ENCODE data around the gene CLBA1. TPM values are rescaled to one million over a fixed set of nuclear protein-coding genes. Genes with fewer than 3 reads are reported as not detected.
A peak's percentile ranks its signal among the peaks of the same experiment; 100 is the strongest.
"Not testable (repeated sequence)": the region's sequence is repeated elsewhere in the genome, so short reads cannot be mapped to it uniquely, and the experiment has no call there.

Gene CLBA1
- total RNA-seq, 1 experiment from 2014 or later, result 19.2 TPM

DNA sequence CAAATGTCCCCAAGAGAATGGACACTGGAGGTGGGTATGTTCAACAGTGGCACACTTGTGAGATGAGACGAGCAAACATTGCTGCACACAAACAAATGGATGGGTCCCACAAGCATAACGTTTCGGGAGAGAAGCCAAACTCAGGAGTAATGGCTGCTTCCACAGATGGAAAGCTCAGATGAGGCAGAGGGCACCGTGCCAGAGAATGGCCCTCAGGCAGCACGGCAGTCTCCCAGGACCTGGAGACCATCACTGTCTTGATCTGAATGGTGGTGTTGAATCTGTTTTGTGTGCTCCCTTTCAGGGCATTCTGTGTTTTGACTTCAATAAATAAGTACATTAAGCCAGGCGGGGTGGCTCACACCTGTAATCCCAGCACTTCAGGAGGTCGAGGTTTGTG lies 43.8 kb downstream of the CLBA1 start:
- H3K9me3 ChIP-seq (ENCODE audit: low read length), result no peaks in the 10 kb centered on the region
- ATAC-seq, result no peak
- TF ChIP-seq, protein P1, sequence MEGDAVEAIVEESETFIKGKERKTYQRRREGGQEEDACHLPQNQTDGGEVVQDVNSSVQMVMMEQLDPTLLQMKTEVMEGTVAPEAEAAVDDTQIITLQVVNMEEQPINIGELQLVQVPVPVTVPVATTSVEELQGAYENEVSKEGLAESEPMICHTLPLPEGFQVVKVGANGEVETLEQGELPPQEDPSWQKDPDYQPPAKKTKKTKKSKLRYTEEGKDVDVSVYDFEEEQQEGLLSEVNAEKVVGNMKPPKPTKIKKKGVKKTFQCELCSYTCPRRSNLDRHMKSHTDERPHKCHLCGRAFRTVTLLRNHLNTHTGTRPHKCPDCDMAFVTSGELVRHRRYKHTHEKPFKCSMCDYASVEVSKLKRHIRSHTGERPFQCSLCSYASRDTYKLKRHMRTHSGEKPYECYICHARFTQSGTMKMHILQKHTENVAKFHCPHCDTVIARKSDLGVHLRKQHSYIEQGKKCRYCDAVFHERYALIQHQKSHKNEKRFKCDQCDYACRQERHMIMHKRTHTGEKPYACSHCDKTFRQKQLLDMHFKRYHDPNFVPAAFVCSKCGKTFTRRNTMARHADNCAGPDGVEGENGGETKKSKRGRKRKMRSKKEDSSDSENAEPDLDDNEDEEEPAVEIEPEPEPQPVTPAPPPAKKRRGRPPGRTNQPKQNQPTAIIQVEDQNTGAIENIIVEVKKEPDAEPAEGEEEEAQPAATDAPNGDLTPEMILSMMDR (conservative IDR thresholded peaks at IDR 0.05; ENCODE audit: low read depth, low read length), result no peak
- TF ChIP-seq EZH2 (IDR thresholded peaks at IDR 0.05; ENCODE audit: low read length, unreplicated experiment), result no peak
- TF ChIP-seq EZH2phosphoT487 (IDR thresholded peaks at IDR 0.05; ENCODE audit: borderline replicate concordance, low read length), result no peak
- no peaks in the 10 kb centered on the region for H3K27me3 ChIP-seq (ENCODE audit: low read length)
- H3K4me2 ChIP-seq (ENCODE audit: low read length), result no peak overlapping the region
- H3K4me1 ChIP-seq (ENCODE audit: insufficient read depth, low read length), result peaks cover 43% of the 10 kb centered on the region
- H3K79me2 ChIP-seq (ENCODE audit: low read length), result peaks cover 6% of the 10 kb centered on the region; the same call in 1 of the 2 replicates
- CTCF ChIA-PET, result interaction anchor here (0.5 kb wide), 1 partner anchor 28 kb away, joined by 3 read pairs; no protein-coding TSS in a partner anchor
- H3K27ac ChIP-seq (ENCODE audit: low read length), result no peak overlapping the region
- POLR2A ChIA-PET (ENCODE audit: unreplicated experiment), result no interaction called here
- no peak overlapping the region for H2AFZ ChIP-seq (ENCODE audit: low read length)
- intact Hi-C loops (cut with micrococcal nuclease), result no loop called here
- no peaks in the 10 kb centered on the region for H3K9me2 ChIP-seq (replicated peaks; ENCODE audit: low read length)
- H3K9ac ChIP-seq (ENCODE audit: low read length), result no peak overlapping the region
- BruUV-seq (replicated peaks), result no TSS peak
- H3K4me3 ChIP-seq (ENCODE audit: low read length), result no peak overlapping the region
- H4K20me1 ChIP-seq (ENCODE audit: low read length), result no peaks in the 10 kb centered on the region
- H3F3A ChIP-seq (ENCODE audit: low read length, unreplicated experiment), result peaks cover 27% of the 10 kb centered on the region
- DNase-seq, result no peak
- no peaks in the 10 kb centered on the region for H3K36me3 ChIP-seq (ENCODE audit: low read depth, low read length)

DNA sequence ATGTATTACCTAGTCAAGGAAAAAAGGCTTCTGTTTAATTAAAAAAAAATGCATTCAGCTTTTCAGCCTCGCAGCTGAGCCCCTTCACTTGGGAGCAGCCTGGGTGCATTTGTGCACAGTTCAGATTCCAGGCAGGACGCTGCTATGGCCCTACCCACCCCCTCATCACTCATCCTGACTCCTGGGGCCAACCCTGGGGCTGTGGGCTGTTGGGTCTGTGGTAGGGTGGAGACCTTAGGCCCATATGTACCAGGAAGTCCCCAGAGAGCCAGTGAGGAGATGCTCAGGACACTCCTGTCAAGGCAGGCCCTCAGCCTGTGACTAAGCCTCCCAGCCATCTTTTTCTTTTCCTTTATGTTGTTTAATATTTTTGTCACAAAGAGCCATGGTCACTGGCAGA lies 44.6 kb downstream of the CLBA1 start:
- no peak for TF ChIP-seq EZH2phosphoT487 (IDR thresholded peaks at IDR 0.05; ENCODE audit: borderline replicate concordance, low read length)
- no peak for TF ChIP-seq EZH2 (IDR thresholded peaks at IDR 0.05; ENCODE audit: low read length, unreplicated experiment)
- TF ChIP-seq, protein P1 (conservative IDR thresholded peaks at IDR 0.05; ENCODE audit: low read depth, low read length), result no peak
- ChIA-PET CTCF (no interaction called here), POLR2A (ENCODE audit: unreplicated experiment) (no interaction called here)
- Histone ChIP-seq H3K79me2 (ENCODE audit: low read length) (peaks cover 6% of the 10 kb centered on the region; the same call in 1 of the 2 replicates), H2AFZ (ENCODE audit: low read length) (no peak overlapping the region), H3K4me1 (ENCODE audit: insufficient read depth, low read length) (peaks cover 39% of the 10 kb centered on the region), H3F3A (ENCODE audit: low read length, unreplicated experiment) (peaks cover 26% of the 10 kb centered on the region), H3K9ac (ENCODE audit: low read length) (no peak overlapping the region), H3K9me2 (replicated peaks; ENCODE audit: low read length) (no peaks in the 10 kb centered on the region), H4K20me1 (ENCODE audit: low read length) (no peaks in the 10 kb centered on the region), H3K36me3 (ENCODE audit: low read depth, low read length) (no peaks in the 10 kb centered on the region), H3K4me3 (ENCODE audit: low read length) (no peak overlapping the region), H3K9me3 (ENCODE audit: low read length) (no peaks in the 10 kb centered on the region), H3K27me3 (ENCODE audit: low read length) (no peaks in the 10 kb centered on the region), H3K4me2 (ENCODE audit: low read length) (no peak overlapping the region), H3K27ac (ENCODE audit: low read length) (no peak overlapping the region)
- no peak for ATAC-seq
- no peak for DNase-seq
- BruUV-seq (replicated peaks), result no TSS peak
- intact Hi-C loops (cut with micrococcal nuclease), result no loop called here

DNA sequence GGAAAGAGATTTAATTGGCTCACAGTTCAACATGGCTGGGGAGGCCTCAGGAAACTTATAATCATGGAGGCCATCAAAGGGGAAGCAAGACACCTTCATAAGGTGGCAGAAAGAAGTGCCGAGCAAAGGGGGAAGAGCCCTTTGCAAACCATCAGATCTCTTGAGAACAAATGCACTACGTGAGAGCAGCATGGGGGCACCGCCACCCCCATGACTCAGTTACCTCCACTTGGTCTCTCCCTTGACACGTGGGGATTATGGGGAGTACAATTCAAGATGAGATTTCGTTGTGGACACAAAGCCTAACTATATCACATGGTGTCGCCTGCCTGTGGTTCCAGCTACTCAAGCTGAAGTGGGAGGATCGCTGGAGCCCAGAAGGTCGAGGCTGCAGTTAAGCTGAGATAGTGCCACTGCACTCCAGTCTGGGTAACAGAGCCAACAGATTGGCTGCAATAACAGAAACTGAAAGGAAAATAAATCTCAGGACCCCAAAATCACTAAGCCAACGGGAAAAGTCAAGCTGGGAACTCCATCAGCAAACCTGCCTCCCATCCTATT lies 45.3 kb downstream of the CLBA1 start:
- H3K27ac ChIP-seq (ENCODE audit: low read length), result no peak overlapping the region
- H3K79me2 ChIP-seq (ENCODE audit: low read length), result peaks cover 6% of the 10 kb centered on the region; the same call in 1 of the 2 replicates
- no peak overlapping the region for H3K4me2 ChIP-seq (ENCODE audit: low read length)
- H3K36me3 ChIP-seq (ENCODE audit: low read depth, low read length), result no peaks in the 10 kb centered on the region
- H3K27me3 ChIP-seq (ENCODE audit: low read length), result no peaks in the 10 kb centered on the region
- TF ChIP-seq EZH2 (IDR thresholded peaks at IDR 0.05; ENCODE audit: low read length, unreplicated experiment), result no peak
- TF ChIP-seq, protein P1 (conservative IDR thresholded peaks at IDR 0.05; ENCODE audit: low read depth, low read length), result no peak
- no peak for TF ChIP-seq EZH2phosphoT487 (IDR thresholded peaks at IDR 0.05; ENCODE audit: borderline replicate concordance, low read length)
- POLR2A ChIA-PET (ENCODE audit: unreplicated experiment), result no interaction called here
- DNase-seq, result no peak
- H3K9ac ChIP-seq (ENCODE audit: low read length), result no peak overlapping the region
- H3K4me1 ChIP-seq (ENCODE audit: insufficient read depth, low read length), result peaks cover 32% of the 10 kb centered on the region
- no peak overlapping the region for H2AFZ ChIP-seq (ENCODE audit: low read length)
- CTCF ChIA-PET, result no interaction called here
- H3K9me2 ChIP-seq (replicated peaks; ENCODE audit: low read length), result no peaks in the 10 kb centered on the region
- no peak overlapping the region for H3K4me3 ChIP-seq (ENCODE audit: low read length)
- H3F3A ChIP-seq (ENCODE audit: low read length, unreplicated experiment), result peaks cover 19% of the 10 kb centered on the region
- BruUV-seq (replicated peaks), result no TSS peak
- intact Hi-C loops (cut with micrococcal nuclease), result no loop called here
- ATAC-seq, result no peak
- H4K20me1 ChIP-seq (ENCODE audit: low read length), result no peaks in the 10 kb centered on the region
- H3K9me3 ChIP-seq (ENCODE audit: low read length), result no peaks in the 10 kb centered on the region

DNA sequence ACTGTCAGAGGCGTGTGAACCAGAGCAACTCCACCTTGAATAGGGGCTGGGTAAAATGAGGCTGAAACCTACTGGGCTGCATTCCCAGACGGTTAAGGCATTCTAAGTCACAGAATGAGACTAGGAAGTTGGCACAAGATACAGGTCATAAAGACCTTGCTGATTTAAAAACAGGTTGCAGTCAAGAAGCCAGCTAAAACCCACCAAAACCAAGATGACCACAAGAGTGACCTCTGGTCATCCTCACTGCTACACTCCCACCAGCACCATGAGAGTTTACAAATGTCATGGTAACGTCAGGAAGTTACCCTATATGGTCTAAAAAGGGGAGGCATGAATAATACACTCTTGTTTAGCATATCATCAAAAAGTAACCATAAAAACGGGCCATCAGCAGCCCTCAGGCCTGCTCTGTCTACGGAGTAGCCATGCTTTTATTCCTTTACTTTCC lies 46.9 kb downstream of the CLBA1 start:
- Histone ChIP-seq H2AFZ (ENCODE audit: low read length) (peak overlapping the region; percentile 33; the same call in 1 of the 2 replicates), H3K4me2 (ENCODE audit: low read length) (peak overlapping the region; percentile 43; the same call in 1 of the 2 replicates), H3K9ac (ENCODE audit: low read length) (peak overlapping the region; percentile 49; the same call in 1 of the 2 replicates), H3K4me1 (ENCODE audit: insufficient read depth, low read length) (peaks cover 18% of the 10 kb centered on the region), H3F3A (ENCODE audit: low read length, unreplicated experiment) (peaks cover 11% of the 10 kb centered on the region), H3K27ac (ENCODE audit: low read length) (peak overlapping the region; percentile 86)
- H3K4me3 ChIP-seq (ENCODE audit: low read length); intact Hi-C loops (cut with micrococcal nuclease); H3K9me3 ChIP-seq (ENCODE audit: low read length); BruUV-seq (replicated peaks); H3K36me3 ChIP-seq (ENCODE audit: low read depth, low read length); H3K79me2 ChIP-seq (ENCODE audit: low read length); H4K20me1 ChIP-seq (ENCODE audit: low read length); ATAC-seq; H3K27me3 ChIP-seq (ENCODE audit: low read length); H3K9me2 ChIP-seq (replicated peaks; ENCODE audit: low read length); CTCF ChIA-PET: not testable (repeated sequence)
- POLR2A ChIA-PET (ENCODE audit: unreplicated experiment), result interaction anchor here (0.6 kb wide), 1 partner anchor 76 kb away, joined by 4 read pairs; no protein-coding TSS in a partner anchor
- DNase-seq, result peak; percentile 78

Data from PC-3 (cell line).